SK-N-SH (cell line): ENCODE data around the gene SLC24A4. TPM values are rescaled to one million over a fixed set of nuclear protein-coding genes. Genes with fewer than 3 reads are reported as not detected.

ENCODE experiments used
- CTCF ChIA-PET: fragments of 300-600, 350-600 bp; formaldehyde crosslinking; extraction: SDS; loops from one replicate; lab custom pipeline; 2021; lab: Yijun Ruan, JAX
- POLR2A ChIA-PET: fragments of 350-600 bp; sonication (Branson Sonifier 250); formaldehyde crosslinking; extraction: SDS; loops from one replicate; lab custom pipeline; 2020; ENCODE audit warnings: antibody characterized with exemption, inconsistent platforms; lab: Yijun Ruan, JAX
- DNase-seq: peaks from one replicate; pipeline ENCODE4 v3.0.0; 2012
- H2AFZ ChIP-seq: fragments of 200-600 bp; sonication (generic); 2 replicates; pipeline ENCODE4 v1.8.1; 2016; ENCODE audit warnings: antibody characterized with exemption, mild to moderate bottlenecking, low read depth
- H3F3A ChIP-seq: fragments of 200-600 bp; sonication (generic); replicated peaks from 2 replicates; pipeline ENCODE3; 2016; ENCODE audit warnings: antibody characterized with exemption, mild to moderate bottlenecking; ENCODE audit not compliant: insufficient read depth
- H3K27ac ChIP-seq, 2 experiments: fragments of 200-500 bp in 1 of 2; fragments of 200-600 bp in 1 of 2; sonication (Bioruptor generic) in 1 of 2; sonication (generic), shearing (Covaris generic) in 1 of 2; 2 replicates each; pipeline versions ENCODE4 v1.5.1 to v1.6.1; 2014 to 2016; ENCODE audit warnings: low read depth in 2 of 2, inconsistent platforms in 1 of 2, low read length in 1 of 2, mild to moderate bottlenecking in 1 of 2, mixed read lengths in 1 of 2
- H3K27me3 ChIP-seq: fragments of 200-600 bp; sonication (generic), shearing (Covaris generic); 2 replicates; pipeline ENCODE4 v1.6.1; 2016; ENCODE audit warnings: mixed run types; ENCODE audit not compliant: insufficient read depth
- H3K36me3 ChIP-seq, 2 experiments: fragments of 200-500 bp in 1 of 2; fragments of 200-600 bp in 1 of 2; sonication (Bioruptor generic) in 1 of 2; sonication (generic) in 1 of 2; replicated peaks in 1 of 2; 2 replicates each; pipeline versions ENCODE3 to v1.5.1; 2014 to 2016; ENCODE audit warnings: low read length in 1 of 2, mild to moderate bottlenecking in 1 of 2; ENCODE audit not compliant: insufficient read depth in 2 of 2, control insufficient read depth in 1 of 2
- H3K4me1 ChIP-seq, 2 experiments: fragments of 200-500 bp in 1 of 2; fragments of 200-600 bp in 1 of 2; sonication (Bioruptor generic) in 1 of 2; sonication (generic), shearing (Covaris generic) in 1 of 2; 2 replicates each; pipeline versions ENCODE4 v1.5.1 to v1.6.1; 2014 to 2016; ENCODE audit warnings: low read depth in 1 of 2, low read length in 1 of 2, mixed run types in 1 of 2; ENCODE audit not compliant: insufficient read depth in 2 of 2, control insufficient read depth in 1 of 2
- H3K4me2 ChIP-seq: fragments of 200-600 bp; sonication (generic), shearing (Covaris generic); 2 replicates; pipeline ENCODE4 v1.6.1; 2017; ENCODE audit warnings: mixed run types
- H3K4me3 ChIP-seq, 2 experiments: fragments of 200-500 bp in 1 of 2; fragments of 200-600 bp in 1 of 2; sonication (Bioruptor generic) in 1 of 2; sonication (generic), shearing (Covaris generic) in 1 of 2; 2 replicates each; pipeline versions ENCODE4 v1.5.1 to v1.8.1; 2014 to 2016; ENCODE audit warnings: low read depth in 2 of 2, inconsistent platforms in 1 of 2, low read length in 1 of 2, mild to moderate bottlenecking in 1 of 2, mixed read lengths in 1 of 2, moderate library complexity in 1 of 2
- H3K79me2 ChIP-seq: fragments of 200-600 bp; sonication (generic); 2 replicates; pipeline ENCODE4 v1.8.1; 2017; ENCODE audit warnings: mild to moderate bottlenecking; ENCODE audit not compliant: insufficient read depth
- H3K9ac ChIP-seq: fragments of 200-600 bp; sonication (generic); 2 replicates; pipeline ENCODE4 v1.6.1; 2017; ENCODE audit warnings: mixed run types
- H3K9me2 ChIP-seq: fragments of 200-600 bp; sonication (generic); 2 replicates; pipeline ENCODE4 v1.6.1; 2017; ENCODE audit warnings: mixed run types
- H3K9me3 ChIP-seq: fragments of 200-600 bp; sonication (generic); 2 replicates; pipeline ENCODE4 v1.6.1; 2017; ENCODE audit warnings: mixed run types, mild to moderate bottlenecking, moderate library complexity
- H4K20me1 ChIP-seq: fragments of 200-600 bp; sonication (generic); 2 replicates; pipeline ENCODE4 v1.6.1; 2017; ENCODE audit warnings: mild to moderate bottlenecking, mixed run types; ENCODE audit not compliant: insufficient read depth
- CHD2 ChIP-seq: fragments of 150-350 bp; IDR thresholded peaks from 2 replicates; pipeline ENCODE4 v1.6.1; 2018; ENCODE audit warnings: low read length; ENCODE audit not compliant: partially characterized antibody
- CTCF ChIP-seq: fragments of 200-600 bp; sonication (generic); IDR thresholded peaks from 2 replicates; pipeline ENCODE4 v1.6.1; 2017; ENCODE audit warnings: antibody characterized with exemption, mild to moderate bottlenecking, moderate library complexity
- ELF1 ChIP-seq: IDR thresholded peaks from 2 replicates; pipeline ENCODE4 v1.4.0; 2012
- FOXM1 ChIP-seq: IDR thresholded peaks from 2 replicates; pipeline ENCODE4 v1.4.0; 2012; ENCODE audit warnings: low read depth, mild to moderate bottlenecking
- GATA2 ChIP-seq: sonication (generic); formaldehyde crosslinking; IDR thresholded peaks from 2 replicates; pipeline ENCODE4 v1.5.0; 2020; ENCODE audit warnings: mild to moderate bottlenecking, missing genetic modification reagents
- JUND ChIP-seq: IDR thresholded peaks from 2 replicates; pipeline ENCODE4 v1.4.0; 2012
- NFIC ChIP-seq: IDR thresholded peaks from 2 replicates; pipeline ENCODE4 v1.4.0; 2012; ENCODE audit warnings: borderline replicate concordance
- NRF1 ChIP-seq: IDR thresholded peaks from 2 replicates; pipeline ENCODE4 v1.6.1; 2012; ENCODE audit warnings: low read depth, mild to moderate bottlenecking, low read length
- POLR2AphosphoS5 ChIP-seq: IDR thresholded peaks from 2 replicates; pipeline ENCODE4 v1.6.1; 2012; ENCODE audit warnings: low read depth, low read length
- RCOR1 ChIP-seq: fragments of 150-350 bp; IDR thresholded peaks from 2 replicates; pipeline ENCODE4 v1.6.1; 2017; ENCODE audit warnings: antibody characterized with exemption, low read length
- RFX5 ChIP-seq: IDR thresholded peaks from 2 replicates; pipeline ENCODE4 v1.6.1; 2012; ENCODE audit warnings: mild to moderate bottlenecking, improper control_type of control experiment, low read length
- RXRA ChIP-seq: IDR thresholded peaks from 2 replicates; pipeline ENCODE4 v1.4.0; 2012; ENCODE audit warnings: low read depth, mild to moderate bottlenecking, borderline replicate concordance
- SIN3A ChIP-seq: IDR thresholded peaks from 2 replicates; pipeline ENCODE4 v1.6.1; 2012; ENCODE audit warnings: low read depth, mild to moderate bottlenecking, low read length, moderate library complexity, borderline replicate concordance
- TCF12 ChIP-seq: IDR thresholded peaks from 2 replicates; pipeline ENCODE4 v1.4.0; 2012
- TEAD4 ChIP-seq: IDR thresholded peaks from 2 replicates; pipeline ENCODE4 v1.4.0; 2012; ENCODE audit warnings: mild to moderate bottlenecking, borderline replicate concordance; ENCODE audit not compliant: insufficient read depth
- WGBS: methylation state at CpG from one replicate; pipeline ENCODE4 v1.1.6; 2017; ENCODE audit warnings: low lambda C conversion rate; 5-methylcytosine and 5-hydroxymethylcytosine counted together
- polyA plus RNA-seq, 3 experiments: library from polyadenylated mRNA; depleted of rRNA; stranded (reverse); fragments of >200 nt; gene quantifications; 2 replicates each; pipeline ENCODE4 v1.2.3, GENCODE V29; 2012
- TF ChIP-seq, protein P1 (sequence below): IDR thresholded peaks from 2 replicates; pipeline ENCODE4 v1.4.0; 2012; ENCODE audit warnings: low read depth, borderline replicate concordance

SLC24A4 gene
- polyA plus RNA-seq, 1 of the 3 experiments (the other 2 are of a cell fraction): 0.07 TPM

DNA sequence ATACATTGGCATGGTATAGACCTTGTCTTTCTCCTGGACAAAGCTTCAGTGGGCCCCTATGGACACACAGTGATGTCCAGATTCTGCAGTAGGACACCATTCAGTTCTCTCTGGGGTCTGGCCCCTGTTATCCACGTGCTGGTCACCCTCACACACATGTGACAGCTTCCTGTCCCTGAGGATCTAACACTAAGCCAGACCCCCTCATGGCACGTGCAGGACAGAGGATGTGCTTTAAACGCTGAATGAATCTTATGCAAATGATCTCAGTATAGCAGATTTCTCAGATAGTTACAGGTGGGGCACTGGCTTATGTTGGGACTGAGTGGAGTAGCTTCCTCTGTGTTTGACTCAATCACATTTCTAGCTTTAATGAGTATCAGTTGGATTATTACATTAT, 33.7 kb downstream of the SLC24A4 start:
- WGBS: 0% methylated on average over 3 of the region's 3 CpGs
- DNase-seq: no peak
- no peaks in the 10 kb centered on the region for H4K20me1 ChIP-seq
- no peak for TF ChIP-seq POLR2AphosphoS5
- no peak for TF ChIP-seq CTCF
- no peak for TF ChIP-seq RXRA
- TF ChIP-seq GATA2 (CRISPR knock-in tag): no peak
- TF ChIP-seq NRF1: no peak
- no peak for TF ChIP-seq TCF12
- no peak for TF ChIP-seq FOXM1
- no peak for TF ChIP-seq RFX5
- no peak for TF ChIP-seq NFIC
- no peak for TF ChIP-seq SIN3A
- TF ChIP-seq TEAD4: no peak
- TF ChIP-seq CHD2: no peak
- TF ChIP-seq, protein P1, sequence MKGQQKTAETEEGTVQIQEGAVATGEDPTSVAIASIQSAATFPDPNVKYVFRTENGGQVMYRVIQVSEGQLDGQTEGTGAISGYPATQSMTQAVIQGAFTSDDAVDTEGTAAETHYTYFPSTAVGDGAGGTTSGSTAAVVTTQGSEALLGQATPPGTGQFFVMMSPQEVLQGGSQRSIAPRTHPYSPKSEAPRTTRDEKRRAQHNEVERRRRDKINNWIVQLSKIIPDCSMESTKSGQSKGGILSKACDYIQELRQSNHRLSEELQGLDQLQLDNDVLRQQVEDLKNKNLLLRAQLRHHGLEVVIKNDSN: no peak
- no peak for TF ChIP-seq JUND
- no peaks in the 10 kb centered on the region for H3K4me1 ChIP-seq
- H3F3A ChIP-seq: no peaks in the 10 kb centered on the region
- no peak overlapping the region for H3K4me3 ChIP-seq
- no peaks in the 10 kb centered on the region for H3K9me2 ChIP-seq
- H3K27ac ChIP-seq: no peak overlapping the region
- no peak overlapping the region for H3K4me2 ChIP-seq
- ChIA-PET POLR2A (no interaction called here), CTCF (no interaction called here)
- H3K27me3 ChIP-seq: peaks cover 94% of the 10 kb centered on the region
- H3K79me2 ChIP-seq: no peaks in the 10 kb centered on the region
- H3K36me3 ChIP-seq: no peaks in the 10 kb centered on the region
- H3K9ac ChIP-seq: no peak overlapping the region
- no peak overlapping the region for H2AFZ ChIP-seq
- no peaks in the 10 kb centered on the region for H3K9me3 ChIP-seq

- H3F3A ChIP-seq: no peaks in the 10 kb centered on the region
- peaks cover 95% of the 10 kb centered on the region for H3K27me3 ChIP-seq
- no peaks in the 10 kb centered on the region for H3K79me2 ChIP-seq
- no peak overlapping the region for H3K4me2 ChIP-seq
- H3K4me3 ChIP-seq: no peak overlapping the region
- ChIA-PET POLR2A (no interaction called here), CTCF (no interaction called here)
- 12% methylated on average over 13 of the region's 13 CpGs for WGBS
- H4K20me1 ChIP-seq: no peaks in the 10 kb centered on the region
- no peaks in the 10 kb centered on the region for H3K9me3 ChIP-seq
- H2AFZ ChIP-seq: no peak overlapping the region
- no peak overlapping the region for H3K27ac ChIP-seq
- no peaks in the 10 kb centered on the region for H3K4me1 ChIP-seq
- no peaks in the 10 kb centered on the region for H3K9me2 ChIP-seq
- H3K9ac ChIP-seq: no peak overlapping the region
- TF ChIP-seq RCOR1 (no peak), ELF1 (no peak)
- H3K36me3 ChIP-seq: no peaks in the 10 kb centered on the region
- DNase-seq: no peak
Observed at GRCh38 chr14:92360651-92361370, 37.8 kb downstream of the SLC24A4 start.
